CD8-positive, alpha-beta memory T cell (primary cell): ENCODE results near the gene KATNAL1. TPM values are rescaled to one million over a fixed set of nuclear protein-coding genes. Genes with fewer than 3 reads are reported as not detected.

Experiments
- CTCF ChIA-PET: fragments of 350-600 bp; sonication (Branson Sonifier 250); formaldehyde crosslinking; loops from one replicate; lab custom pipeline; 2021; ENCODE audit warnings: antibody characterized with exemption; lab: Charles Lee
- POLR2A ChIA-PET: fragments of 350-600 bp; sonication (Branson Sonifier 250); formaldehyde crosslinking; loops from one replicate; lab custom pipeline; 2021; ENCODE audit warnings: antibody characterized with exemption; lab: Charles Lee
- DNase-seq, 5 donors: peaks; one replicate each; pipeline versions ENCODE4 v3.0.0 to v3.0.0-alpha.2; 2020 to 2022; ENCODE audit warnings: mixed read lengths in 1 of 5
- H3K27ac ChIP-seq: one replicate; pipeline ENCODE4 v1.7.0; 2013; ENCODE audit warnings: low read depth, mild to moderate bottlenecking, low read length, moderate library complexity
- H3K27me3 ChIP-seq: 2 replicates; pipeline ENCODE4 v1.7.0; 2013; ENCODE audit warnings: low read length, mild to moderate bottlenecking; ENCODE audit not compliant: insufficient read depth, poor library complexity, severe bottlenecking
- H3K36me3 ChIP-seq: 2 replicates; pipeline ENCODE4 v1.7.0; 2013; ENCODE audit warnings: mild to moderate bottlenecking, low read length, moderate library complexity; ENCODE audit not compliant: insufficient read depth
- H3K4me1 ChIP-seq: 2 replicates; pipeline ENCODE4 v1.7.0; 2013; ENCODE audit warnings: mild to moderate bottlenecking, low read length, moderate library complexity; ENCODE audit not compliant: insufficient read depth
- H3K4me3 ChIP-seq: 2 replicates; pipeline ENCODE4 v1.7.0; 2013; ENCODE audit warnings: mild to moderate bottlenecking, low read length
- H3K9me3 ChIP-seq: 2 replicates; pipeline ENCODE4 v1.7.0; 2013; ENCODE audit warnings: mild to moderate bottlenecking, low read length
- H3K27ac Mint-ChIP-seq, 8 donors: one replicate each; pipeline ENCODE4 v1.8.0; 2020 to 2021; ENCODE audit warnings: mixed read lengths in 8 of 8, mild to moderate bottlenecking in 6 of 8, inconsistent platforms in 3 of 8, moderate library complexity in 3 of 8
- H3K27me3 Mint-ChIP-seq, 2 donors: one replicate each; pipeline ENCODE4 v1.8.0; 2020 to 2021; ENCODE audit warnings: mixed read lengths in 2 of 2, mild to moderate bottlenecking in 1 of 2, moderate library complexity in 1 of 2
- H3K36me3 Mint-ChIP-seq, 3 donors: one replicate each; pipeline ENCODE4 v1.8.0; 2020 to 2021; ENCODE audit warnings: mixed read lengths in 3 of 3, inconsistent platforms in 1 of 3, mild to moderate bottlenecking in 1 of 3
- H3K4me1 Mint-ChIP-seq, 3 donors: one replicate each; pipeline ENCODE4 v1.8.0; 2020 to 2021; ENCODE audit warnings: mixed read lengths in 3 of 3, inconsistent platforms in 1 of 3, mild to moderate bottlenecking in 1 of 3
- H3K4me3 Mint-ChIP-seq, 7 donors: one replicate each; pipeline ENCODE4 v1.8.0; 2020 to 2021; ENCODE audit warnings: mixed read lengths in 7 of 7, mild to moderate bottlenecking in 6 of 7, moderate library complexity in 4 of 7, inconsistent platforms in 2 of 7
- H3K9me3 Mint-ChIP-seq, 5 donors: one replicate each; pipeline ENCODE4 v1.8.0; 2020 to 2022; ENCODE audit warnings: mixed read lengths in 5 of 5, mild to moderate bottlenecking in 3 of 5, moderate library complexity in 2 of 5, inconsistent platforms in 1 of 5
- polyA plus RNA-seq: library from polyadenylated mRNA; unstranded; fragments of 300-500 nt; fragmentation: Illumina TruSeq; gene quantifications from one replicate; pipeline ENCODE4 v1.2.3, GENCODE V29; 2021
- total RNA-seq, 2 experiments: library from RNA; stranded (reverse); gene quantifications; one replicate each; pipeline ENCODE4 v1.2.3, GENCODE V29; 2021

KATNAL1 gene
- total and polyA plus RNA-seq, 3 experiments from 2014 or later: 5.6 to 16.5 (median 11.0) TPM

DNA sequence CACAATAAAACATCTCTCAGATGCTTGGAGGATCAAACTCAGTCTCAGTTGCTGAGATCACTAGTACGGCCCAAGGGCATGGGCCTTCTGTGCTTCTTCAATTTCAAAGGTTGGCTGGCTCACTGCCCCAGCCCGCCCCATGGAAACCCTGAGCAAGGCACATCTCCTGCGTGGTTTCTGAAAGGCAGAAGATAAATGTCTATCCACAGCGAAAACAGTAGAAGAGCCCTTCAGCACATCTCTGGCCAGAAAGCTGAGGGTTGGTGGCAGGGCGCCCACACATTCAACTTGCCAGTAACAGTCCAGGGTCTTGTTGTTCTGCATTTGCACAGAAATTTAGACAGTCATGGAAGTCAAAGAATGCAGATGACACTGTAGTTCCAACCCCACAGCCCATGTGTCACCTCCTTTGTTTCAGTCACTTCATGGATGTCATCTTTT lies 24.0 kb upstream of the KATNAL1 start:
- Histone ChIP-seq H3K27me3 (no peaks in the 10 kb centered on the region), H3K4me1 (peaks cover 4% of the 10 kb centered on the region), H3K27ac (no peak overlapping the region), H3K9me3 (no peaks in the 10 kb centered on the region), H3K4me3 (no peak overlapping the region), H3K36me3 (no peaks in the 10 kb centered on the region)
- no peak for DNase-seq
- H3K27ac Mint-ChIP-seq: peak overlapping the region in 1 of 8 donors; percentile 14
- H3K4me3 Mint-ChIP-seq: no peak overlapping the region
- no peaks in the 10 kb centered on the region for H3K9me3 Mint-ChIP-seq
- peaks cover 0 to 2% of the 10 kb centered on the region in 2 donors for H3K27me3 Mint-ChIP-seq
- ChIA-PET CTCF (interaction anchor here (1.1 kb wide), 1 partner anchor 23 kb away, joined by 5 read pairs; the partner anchor contains the start of gene KATNAL1), POLR2A (no interaction called here)
- H3K36me3 Mint-ChIP-seq: peaks cover 0 to 5% (median 1%) of the 10 kb centered on the region in 3 donors
- H3K4me1 Mint-ChIP-seq: peaks cover 3 to 15% (median 5%) of the 10 kb centered on the region in 3 donors

DNA sequence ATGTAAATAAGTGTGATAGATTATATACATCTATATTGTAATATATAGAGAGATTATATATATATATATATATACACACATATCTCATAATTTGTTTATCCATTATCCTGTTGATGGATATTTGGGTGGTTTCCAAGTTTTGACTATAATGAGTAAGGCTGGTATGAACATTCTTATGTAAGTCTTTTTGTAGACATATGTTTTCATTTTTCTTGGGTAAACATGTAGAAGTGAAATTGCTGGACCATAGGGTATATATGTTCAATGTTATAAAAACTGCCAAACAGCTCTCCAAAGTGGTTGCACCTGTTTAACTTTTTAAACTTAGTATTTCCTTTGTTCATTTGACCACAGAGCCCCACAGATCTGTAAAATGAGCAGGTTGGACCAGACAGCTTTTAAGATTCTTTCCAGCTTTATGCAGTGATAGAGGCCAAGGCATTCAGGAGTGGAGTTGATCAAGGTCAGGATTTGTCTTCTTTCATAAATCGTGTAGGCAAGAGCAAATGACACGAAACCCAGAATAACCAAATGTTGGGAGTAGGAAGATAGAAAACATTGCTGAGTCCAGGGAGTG lies 21.7 kb upstream of the KATNAL1 start:
- Mint-ChIP-seq H3K4me1 (peaks cover 7 to 14% (median 9%) of the 10 kb centered on the region in 3 donors), H3K27me3 (peaks cover 0 to 2% of the 10 kb centered on the region in 2 donors), H3K9me3 (no peaks in the 10 kb centered on the region), H3K27ac (no peak overlapping the region), H3K36me3 (peaks cover 0 to 5% (median 1%) of the 10 kb centered on the region in 3 donors), H3K4me3 (no peak overlapping the region)
- no peaks in the 10 kb centered on the region for H3K27me3 ChIP-seq
- no peak for DNase-seq
- no peaks in the 10 kb centered on the region for H3K9me3 ChIP-seq
- H3K27ac ChIP-seq: no peak overlapping the region
- no peak overlapping the region for H3K4me3 ChIP-seq
- no peaks in the 10 kb centered on the region for H3K36me3 ChIP-seq
- ChIA-PET POLR2A (interaction anchor here (0.5 kb wide), 1 partner anchor 382 kb away, joined by 3 read pairs; no protein-coding TSS in a partner anchor), CTCF (no interaction called here)
- no peaks in the 10 kb centered on the region for H3K4me1 ChIP-seq

GRCh38 chr13:30325668-30326067 lies 18.3 kb upstream of the KATNAL1 start:
- H3K4me1 ChIP-seq: no peaks in the 10 kb centered on the region
- peaks cover 0 to 3% of the 10 kb centered on the region in 2 donors for H3K27me3 Mint-ChIP-seq
- peaks cover 7 to 14% (median 9%) of the 10 kb centered on the region in 3 donors for H3K4me1 Mint-ChIP-seq
- no peaks in the 10 kb centered on the region for H3K36me3 ChIP-seq
- H3K4me3 ChIP-seq: no peak overlapping the region
- no peak overlapping the region for H3K27ac ChIP-seq
- peaks cover 0 to 5% (median 3%) of the 10 kb centered on the region in 3 donors for H3K36me3 Mint-ChIP-seq
- no peaks in the 10 kb centered on the region for H3K9me3 Mint-ChIP-seq
- DNase-seq: no peak
- CTCF ChIA-PET: no interaction called here
- POLR2A ChIA-PET: no interaction called here
- H3K27me3 ChIP-seq: no peaks in the 10 kb centered on the region
- H3K9me3 ChIP-seq: no peaks in the 10 kb centered on the region
- H3K4me3 Mint-ChIP-seq: no peak overlapping the region
- H3K27ac Mint-ChIP-seq: peak overlapping the region in 2 of 8 donors; percentile 10 to 18

GRCh38 chr13:30323524-30323923 lies 16.2 kb upstream of the KATNAL1 start:
- POLR2A ChIA-PET: no interaction called here
- Histone ChIP-seq H3K36me3 (no peaks in the 10 kb centered on the region), H3K27me3 (no peaks in the 10 kb centered on the region), H3K4me3 (no peak overlapping the region), H3K4me1 (no peaks in the 10 kb centered on the region), H3K27ac (no peak overlapping the region), H3K9me3 (no peaks in the 10 kb centered on the region)
- no peak overlapping the region for H3K4me3 Mint-ChIP-seq
- DNase-seq: no peak
- no peaks in the 10 kb centered on the region for H3K9me3 Mint-ChIP-seq
- peaks cover 0 to 10% (median 3%) of the 10 kb centered on the region in 3 donors for H3K36me3 Mint-ChIP-seq
- peaks cover 7 to 9% (median 9%) of the 10 kb centered on the region in 3 donors for H3K4me1 Mint-ChIP-seq
- peaks cover 0 to 3% of the 10 kb centered on the region in 2 donors for H3K27me3 Mint-ChIP-seq
- CTCF ChIA-PET: interaction anchor here (0.7 kb wide), 1 partner anchor 281 kb away, joined by 3 read pairs; no protein-coding TSS in a partner anchor
- H3K27ac Mint-ChIP-seq: peak overlapping the region in 1 of 8 donors; percentile 19

- Mint-ChIP-seq H3K9me3 (no peaks in the 10 kb centered on the region), H3K36me3 (peaks cover 0 to 10% (median 3%) of the 10 kb centered on the region in 3 donors), H3K27me3 (peaks cover 0 to 3% of the 10 kb centered on the region in 2 donors), H3K4me1 (peaks cover 7 to 9% (median 9%) of the 10 kb centered on the region in 3 donors), H3K27ac (peak overlapping the region in 1 of 8 donors; percentile 2), H3K4me3 (no peak overlapping the region)
- no peaks in the 10 kb centered on the region for H3K27me3 ChIP-seq
- H3K4me1 ChIP-seq: no peaks in the 10 kb centered on the region
- H3K27ac ChIP-seq: no peak overlapping the region
- H3K9me3 ChIP-seq: no peaks in the 10 kb centered on the region
- no peak overlapping the region for H3K4me3 ChIP-seq
- ChIA-PET POLR2A (no interaction called here), CTCF (no interaction called here)
- DNase-seq: no peak
- no peaks in the 10 kb centered on the region for H3K36me3 ChIP-seq
These were observed 15.1 kb upstream of the KATNAL1 start for GRCh38 chr13:30322428-30322827.

- peaks cover 7 to 9% (median 9%) of the 10 kb centered on the region in 3 donors for H3K4me1 Mint-ChIP-seq
- H3K36me3 ChIP-seq: no peaks in the 10 kb centered on the region
- H3K27ac ChIP-seq: no peak overlapping the region
- H3K9me3 ChIP-seq: no peaks in the 10 kb centered on the region
- no peak overlapping the region for H3K4me3 ChIP-seq
- H3K4me3 Mint-ChIP-seq: no peak overlapping the region
- DNase-seq: no peak
- peaks cover 0 to 2% of the 10 kb centered on the region in 2 donors for H3K27me3 Mint-ChIP-seq
- ChIA-PET CTCF (no interaction called here), POLR2A (no interaction called here)
- peaks cover 0 to 10% (median 3%) of the 10 kb centered on the region in 3 donors for H3K36me3 Mint-ChIP-seq
- H3K27ac Mint-ChIP-seq: no peak overlapping the region
- no peaks in the 10 kb centered on the region for H3K4me1 ChIP-seq
- H3K9me3 Mint-ChIP-seq: no peaks in the 10 kb centered on the region
- H3K27me3 ChIP-seq: no peaks in the 10 kb centered on the region
These were observed 13.9 kb upstream of the KATNAL1 start for GRCh38 chr13:30321256-30321655.

DNA sequence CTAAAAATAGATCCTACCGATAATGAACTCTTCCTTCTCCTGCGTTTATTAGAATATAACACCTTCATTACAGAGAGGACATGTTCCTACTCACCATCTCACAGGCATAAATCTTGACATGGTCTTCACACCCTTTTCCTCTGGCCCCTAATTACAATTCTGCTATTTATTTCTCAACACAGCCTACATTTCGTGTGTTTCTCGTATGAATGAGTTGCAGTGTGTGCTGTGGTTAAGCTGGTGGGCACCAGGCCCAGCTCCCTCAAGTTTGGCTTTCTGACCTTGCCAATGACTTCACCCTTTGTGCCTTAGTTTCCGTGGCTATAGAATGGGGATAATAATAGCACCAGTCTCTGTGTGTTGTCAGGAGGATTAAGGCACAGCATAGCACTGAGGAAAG lies 12.3 kb upstream of the KATNAL1 start:
- Histone ChIP-seq H3K36me3 (no peaks in the 10 kb centered on the region), H3K27ac (no peak overlapping the region), H3K4me3 (no peak overlapping the region), H3K27me3 (no peaks in the 10 kb centered on the region), H3K9me3 (no peaks in the 10 kb centered on the region), H3K4me1 (no peaks in the 10 kb centered on the region)
- ChIA-PET CTCF (interaction anchor here (1.6 kb wide), 1 partner anchor 187 kb away, joined by 3 read pairs; no protein-coding TSS in a partner anchor), POLR2A (interaction anchor here (0.6 kb wide), 1 partner anchor 16 kb away, joined by 3 read pairs; no protein-coding TSS in a partner anchor)
- Mint-ChIP-seq H3K4me3 (no peak overlapping the region), H3K9me3 (no peaks in the 10 kb centered on the region), H3K27ac (peak overlapping the region in 2 of 8 donors; percentile 17 to 65), H3K36me3 (peaks cover 0 to 10% (median 3%) of the 10 kb centered on the region in 3 donors), H3K27me3 (peaks cover 0 to 1% of the 10 kb centered on the region in 2 donors), H3K4me1 (peaks cover 2 to 7% (median 4%) of the 10 kb centered on the region in 3 donors)
- DNase-seq: no peak

GRCh38 chr13:30319130-30319529 lies 11.8 kb upstream of the KATNAL1 start:
- Histone ChIP-seq H3K27me3 (no peaks in the 10 kb centered on the region), H3K27ac (no peak overlapping the region), H3K4me1 (no peaks in the 10 kb centered on the region), H3K36me3 (no peaks in the 10 kb centered on the region), H3K4me3 (no peak overlapping the region), H3K9me3 (no peaks in the 10 kb centered on the region)
- H3K27me3 Mint-ChIP-seq: peaks cover 0 to 1% of the 10 kb centered on the region in 2 donors
- ChIA-PET CTCF (interaction anchor here (1.6 kb wide), 1 partner anchor 187 kb away, joined by 3 read pairs; no protein-coding TSS in a partner anchor), POLR2A (interaction anchor here (0.6 kb wide), 1 partner anchor 16 kb away, joined by 3 read pairs; no protein-coding TSS in a partner anchor)
- peaks cover 5 to 7% (median 6%) of the 10 kb centered on the region in 3 donors for H3K4me1 Mint-ChIP-seq
- no peak for DNase-seq
- no peak overlapping the region for H3K4me3 Mint-ChIP-seq
- peaks cover 0 to 10% (median 3%) of the 10 kb centered on the region in 3 donors for H3K36me3 Mint-ChIP-seq
- H3K27ac Mint-ChIP-seq: no peak overlapping the region
- no peaks in the 10 kb centered on the region for H3K9me3 Mint-ChIP-seq
